ENCODE results near the gene ISCA2. TPM values are rescaled to one million over a fixed set of nuclear protein-coding genes. Genes with fewer than 3 reads are reported as not detected.

The ISCA2 gene
- total and polyA plus RNA-seq, 5 donors from 2014 or later: 19.9 to 114 (median 89.6) TPM

GRCh38 chr14:74486164-74486563, 7.4 kb upstream of the ISCA2 start:
- Mint-ChIP-seq H3K9me3 (no peaks in the 10 kb centered on the region), H3K36me3 (peaks cover 37% of the 10 kb centered on the region), H3K4me3 (no peak overlapping the region), H3K27me3 (no peaks in the 10 kb centered on the region), H3K4me1 (peaks cover 0 to 8% (median 6%) of the 10 kb centered on the region in 4 donors), H3K27ac (no peak overlapping the region)
- H3K4me1 ChIP-seq (ENCODE audit: control insufficient read depth, insufficient read depth, low read length, poor library complexity, severe bottlenecking): peaks cover 5% of the 10 kb centered on the region
- H3K27me3 ChIP-seq (ENCODE audit: control insufficient read depth, insufficient read depth, low read length): no peaks in the 10 kb centered on the region
- no peaks in the 10 kb centered on the region for H3K9me3 ChIP-seq (ENCODE audit: control insufficient read depth in 2 of 2, low read length in 2 of 2)
- ATAC-seq (ENCODE audit: low read depth in 2 of 2) (no peak), DNase-seq (no peak)
- H3K27ac ChIP-seq (ENCODE audit: insufficient read depth, low read length, poor library complexity, severe bottlenecking): no peak overlapping the region
- H3K4me3 ChIP-seq (ENCODE audit: low read depth, low read length): no peak overlapping the region
- H3K36me3 ChIP-seq (ENCODE audit: control insufficient read depth, insufficient read depth, low read length): peaks cover 12% of the 10 kb centered on the region

- Mint-ChIP-seq H3K36me3 (peaks cover 15% of the 10 kb centered on the region), H3K4me1 (peaks cover 0 to 12% (median 6%) of the 10 kb centered on the region in 4 donors), H3K27me3 (no peaks in the 10 kb centered on the region), H3K9me3 (no peaks in the 10 kb centered on the region), H3K4me3 (no peak overlapping the region), H3K27ac (no peak overlapping the region)
- Histone ChIP-seq H3K4me3 (ENCODE audit: low read depth, low read length) (no peak overlapping the region), H3K36me3 (ENCODE audit: control insufficient read depth, insufficient read depth, low read length) (no peaks in the 10 kb centered on the region), H3K27me3 (ENCODE audit: control insufficient read depth, insufficient read depth, low read length) (no peaks in the 10 kb centered on the region), H3K27ac (ENCODE audit: insufficient read depth, low read length, poor library complexity, severe bottlenecking) (no peak overlapping the region), H3K9me3 (ENCODE audit: control insufficient read depth in 2 of 2, low read length in 2 of 2) (no peaks in the 10 kb centered on the region), H3K4me1 (ENCODE audit: control insufficient read depth, insufficient read depth, low read length, poor library complexity, severe bottlenecking) (peaks cover 24% of the 10 kb centered on the region)
- ATAC-seq (ENCODE audit: low read depth in 2 of 2): no peak
- DNase-seq: peak in 1 of 3 donors; percentile 22
These were observed 4.7 kb upstream of the ISCA2 start for GRCh38 chr14:74488786-74489397.

GRCh38 chr14:74490486-74490885, 3.1 kb upstream of the ISCA2 start:
- Histone ChIP-seq H3K9me3 (ENCODE audit: control insufficient read depth in 2 of 2, low read length in 2 of 2) (no peaks in the 10 kb centered on the region), H3K4me3 (ENCODE audit: low read depth, low read length) (no peak overlapping the region), H3K36me3 (ENCODE audit: control insufficient read depth, insufficient read depth, low read length) (no peaks in the 10 kb centered on the region), H3K27ac (ENCODE audit: insufficient read depth, low read length, poor library complexity, severe bottlenecking) (no peak overlapping the region), H3K4me1 (ENCODE audit: control insufficient read depth, insufficient read depth, low read length, poor library complexity, severe bottlenecking) (peaks cover 39% of the 10 kb centered on the region), H3K27me3 (ENCODE audit: control insufficient read depth, insufficient read depth, low read length) (no peaks in the 10 kb centered on the region)
- H3K27me3 Mint-ChIP-seq: no peaks in the 10 kb centered on the region
- peaks cover 7% of the 10 kb centered on the region for H3K36me3 Mint-ChIP-seq
- no peaks in the 10 kb centered on the region for H3K9me3 Mint-ChIP-seq
- DNase-seq (no peak), ATAC-seq (ENCODE audit: low read depth in 2 of 2) (no peak)
- H3K4me1 Mint-ChIP-seq: peaks cover 0 to 26% (median 19%) of the 10 kb centered on the region in 4 donors
- H3K27ac Mint-ChIP-seq: no peak overlapping the region
- no peak overlapping the region for H3K4me3 Mint-ChIP-seq

GRCh38 chr14:74491956-74492775, 1.4 kb upstream of the ISCA2 start:
- no peak overlapping the region for H3K27ac Mint-ChIP-seq
- peaks cover 0 to 36% (median 22%) of the 10 kb centered on the region in 4 donors for H3K4me1 Mint-ChIP-seq
- Histone ChIP-seq H3K27ac (ENCODE audit: insufficient read depth, low read length, poor library complexity, severe bottlenecking) (no peak overlapping the region), H3K36me3 (ENCODE audit: control insufficient read depth, insufficient read depth, low read length) (peaks cover 2% of the 10 kb centered on the region), H3K4me3 (ENCODE audit: low read depth, low read length) (peak overlapping the region; percentile 86), H3K4me1 (ENCODE audit: control insufficient read depth, insufficient read depth, low read length, poor library complexity, severe bottlenecking) (peaks cover 48% of the 10 kb centered on the region), H3K27me3 (ENCODE audit: control insufficient read depth, insufficient read depth, low read length) (no peaks in the 10 kb centered on the region), H3K9me3 (ENCODE audit: control insufficient read depth in 2 of 2, low read length in 2 of 2) (no peaks in the 10 kb centered on the region)
- ATAC-seq (ENCODE audit: low read depth in 2 of 2): no peak
- DNase-seq: peak in 2 of 3 donors; percentile 16 to 47
- H3K27me3 Mint-ChIP-seq: no peaks in the 10 kb centered on the region
- H3K9me3 Mint-ChIP-seq: no peaks in the 10 kb centered on the region
- no peak overlapping the region for H3K4me3 Mint-ChIP-seq
- H3K36me3 Mint-ChIP-seq: peaks cover 6% of the 10 kb centered on the region

GRCh38 chr14:74492776-74493342, 706 bp upstream of the ISCA2 start, which contains the start of gene NPC2:
NPC2 (minus strand) TSS chr14:74493305; CDS start chr14:74493274, 31 bp downstream.
- H3K27ac ChIP-seq (ENCODE audit: insufficient read depth, low read length, poor library complexity, severe bottlenecking): peak within 1 kb of the TSS; percentile 78
- Mint-ChIP-seq H3K9me3 (no peaks in the 10 kb centered on the region), H3K36me3 (peaks cover 6% of the 10 kb centered on the region), H3K4me3 (no peak within 1 kb of the TSS), H3K4me1 (peaks cover 0 to 40% (median 24%) of the 10 kb centered on the region in 4 donors), H3K27me3 (no peaks in the 10 kb centered on the region), H3K27ac (peak within 1 kb of the TSS in 2 of 3 donors; percentile 92 to 98)
- no peak for ATAC-seq (ENCODE audit: low read depth in 2 of 2)
- peak within 1 kb of the TSS; percentile 86 for H3K4me3 ChIP-seq (ENCODE audit: low read depth, low read length)
- peaks cover 48% of the 10 kb centered on the region for H3K4me1 ChIP-seq (ENCODE audit: control insufficient read depth, insufficient read depth, low read length, poor library complexity, severe bottlenecking)
- no peaks in the 10 kb centered on the region for H3K27me3 ChIP-seq (ENCODE audit: control insufficient read depth, insufficient read depth, low read length)
- peaks cover 2% of the 10 kb centered on the region for H3K36me3 ChIP-seq (ENCODE audit: control insufficient read depth, insufficient read depth, low read length)
- DNase-seq: peak in 1 of 3 donors; percentile 20
- H3K9me3 ChIP-seq (ENCODE audit: control insufficient read depth in 2 of 2, low read length in 2 of 2): no peaks in the 10 kb centered on the region

- DNase-seq: peak in 2 of 3 donors; percentile 12 to 30
- H3K27me3 ChIP-seq (ENCODE audit: control insufficient read depth, insufficient read depth, low read length): no peaks in the 10 kb centered on the region
- peak overlapping the region; percentile 63 for H3K27ac ChIP-seq (ENCODE audit: insufficient read depth, low read length, poor library complexity, severe bottlenecking)
- H3K36me3 Mint-ChIP-seq: peaks cover 10% of the 10 kb centered on the region
- ATAC-seq (ENCODE audit: low read depth in 2 of 2): peak in 1 of 2 donors; percentile 5
- H3K4me3 ChIP-seq (ENCODE audit: low read depth, low read length): no peak overlapping the region
- H3K9me3 ChIP-seq (ENCODE audit: control insufficient read depth in 2 of 2, low read length in 2 of 2): no peaks in the 10 kb centered on the region
- peaks cover 0 to 39% (median 26%) of the 10 kb centered on the region in 4 donors for H3K4me1 Mint-ChIP-seq
- peak overlapping the region in 2 of 3 donors; percentile 86 to 92 for H3K27ac Mint-ChIP-seq
- peaks cover 43% of the 10 kb centered on the region for H3K4me1 ChIP-seq (ENCODE audit: control insufficient read depth, insufficient read depth, low read length, poor library complexity, severe bottlenecking)
- no peaks in the 10 kb centered on the region for H3K9me3 Mint-ChIP-seq
- H3K4me3 Mint-ChIP-seq: no peak overlapping the region
- H3K36me3 ChIP-seq (ENCODE audit: control insufficient read depth, insufficient read depth, low read length): peaks cover 2% of the 10 kb centered on the region
- no peaks in the 10 kb centered on the region for H3K27me3 Mint-ChIP-seq
These were observed 1.8 kb downstream of the ISCA2 start for GRCh38 chr14:74495356-74495755.

GRCh38 chr14:74500417-74501134, 7.0 kb downstream of the ISCA2 start:
- Mint-ChIP-seq H3K4me3 (no peak overlapping the region), H3K27ac (peak overlapping the region; percentile 9 to 69 (median 26)), H3K27me3 (no peaks in the 10 kb centered on the region), H3K9me3 (no peaks in the 10 kb centered on the region), H3K36me3 (peaks cover 7% of the 10 kb centered on the region), H3K4me1 (peaks cover 0 to 22% (median 14%) of the 10 kb centered on the region in 4 donors)
- no peaks in the 10 kb centered on the region for H3K9me3 ChIP-seq (ENCODE audit: control insufficient read depth in 2 of 2, low read length in 2 of 2)
- no peak for ATAC-seq (ENCODE audit: low read depth in 2 of 2)
- no peak overlapping the region for H3K4me3 ChIP-seq (ENCODE audit: low read depth, low read length)
- H3K36me3 ChIP-seq (ENCODE audit: control insufficient read depth, insufficient read depth, low read length): peaks cover 2% of the 10 kb centered on the region
- H3K4me1 ChIP-seq (ENCODE audit: control insufficient read depth, insufficient read depth, low read length, poor library complexity, severe bottlenecking): peaks cover 9% of the 10 kb centered on the region
- no peak for DNase-seq
- no peak overlapping the region for H3K27ac ChIP-seq (ENCODE audit: insufficient read depth, low read length, poor library complexity, severe bottlenecking)
- no peaks in the 10 kb centered on the region for H3K27me3 ChIP-seq (ENCODE audit: control insufficient read depth, insufficient read depth, low read length)

Data from CD4-positive, CD25-positive, alpha-beta regulatory T cell (primary cell).